Stomach (tissue), 9 donors: ENCODE data around the gene ZNF469. TPM values are rescaled to one million over a fixed set of nuclear protein-coding genes. Genes with fewer than 3 reads are reported as not detected.

Experiments used
- DNase-seq, 2 donors: peaks; one replicate each; pipeline versions ENCODE4 v3.0.0 to v3.0.0-alpha.2; 2013 to 2019
- H3K27ac ChIP-seq, 5 donors: fragments of 200-600 bp in 4 of 5; sonication (generic) in 4 of 5; one replicate each; pipeline ENCODE4 v1.5.1; 2013 to 2019; ENCODE audit warnings: mild to moderate bottlenecking in 1 of 5, moderate library complexity in 1 of 5
- H3K27me3 ChIP-seq, 3 donors: fragments of 200-600 bp; sonication (generic); one replicate each; pipeline ENCODE4 v1.5.1; 2017 to 2019; ENCODE audit warnings: mixed run types in 1 of 3
- H3K36me3 ChIP-seq, 4 donors: fragments of 200-600 bp; sonication (generic); 1 replicate in 3 of 4; 2 replicates in 1 of 4; pipeline ENCODE4 v1.5.1; 2016 to 2019
- H3K4me1 ChIP-seq, 4 donors: fragments of 200-600 bp; sonication (generic); one replicate each; pipeline ENCODE4 v1.5.1; 2016 to 2019
- H3K4me3 ChIP-seq, 4 donors: fragments of 200-600 bp; sonication (generic) in 3 of 4; one replicate each; pipeline ENCODE4 v1.5.1; 2016 to 2019; ENCODE audit warnings: mild to moderate bottlenecking in 1 of 4
- H3K9me3 ChIP-seq, 4 donors: fragments of 200-600 bp; sonication (generic); one replicate each; pipeline ENCODE4 v1.5.1; 2016 to 2019
- CTCF ChIP-seq, 7 experiments: fragments of 450-650 bp in 4 of 7; fragments of 200-600 bp in 3 of 7; sonication (generic) in 3 of 7; IDR thresholded peaks; one replicate each; pipeline ENCODE4 v1.5.1; 2016 to 2019; ENCODE audit warnings: antibody characterized with exemption in 7 of 7, control low read depth in 2 of 7, mild to moderate bottlenecking in 1 of 7
- EP300 ChIP-seq: sonication (generic); formaldehyde crosslinking; IDR thresholded peaks from one replicate; pipeline ENCODE4 v1.6.1; 2017; ENCODE audit warnings: antibody characterized with exemption
- POLR2A ChIP-seq, 4 donors: fragments of 450-650 bp; IDR thresholded peaks; one replicate each; pipeline ENCODE4 v1.6.1; 2016; ENCODE audit warnings: antibody characterized with exemption in 4 of 4, control low read depth in 2 of 4, mild to moderate bottlenecking in 1 of 4, moderate library complexity in 1 of 4
- POLR2AphosphoS5 ChIP-seq, 3 donors: sonication (generic); formaldehyde crosslinking; IDR thresholded peaks; one replicate each; pipeline ENCODE4 v1.6.1; 2016; ENCODE audit warnings: antibody characterized with exemption in 3 of 3
- WGBS, 5 donors: extraction: QIAGEN DNeasy Blood & Tissue Kit in 3 of 5; methylation state at CpG; one replicate each; pipeline versions ENCODE4 v1.1.5 to v1.1.7; 2013 to 2018; 5-methylcytosine and 5-hydroxymethylcytosine counted together
- intact Hi-C: fragments of 100-400 bp; cut with DNase I; formaldehyde crosslinking; loops from one replicate; pipeline ENCODE4 v1.15.1; 2023; ENCODE audit warnings: low total_unique reads
- polyA plus RNA-seq, 3 donors: library from polyadenylated mRNA; stranded (reverse); fragments of 200-250 nt; gene quantifications; one replicate each; pipeline ENCODE4 v1.2.3, GENCODE V29; 2013
- total RNA-seq, 5 donors: library from RNA; depleted of rRNA; stranded (reverse); fragments of >200 nt; gene quantifications; one replicate each; pipeline versions ENCODE4 v1.1.0 to v1.2.3, GENCODE V29; 2014 to 2016
- donor health status: healthy with polysubstance abuse.
- donor health status: Bipolar disorder and iron deficiency.
- donor health status: healthy.

Gene ZNF469
- total and polyA plus RNA-seq, 8 donors, result under 0.01 to 6.2 (median 0.24) TPM

- WGBS, 5 donors, result 77 to 83% (median 80%) methylated on average over 13 to 21 of the region's 21 CpGs
- Histone ChIP-seq H3K36me3 (no peaks in the 10 kb centered on the region), H3K27me3 (peaks cover 0 to 79% (median 29%) of the 10 kb centered on the region in 3 donors), H3K9me3 (no peaks in the 10 kb centered on the region), H3K4me1 (peaks cover 14 to 21% (median 20%) of the 10 kb centered on the region in 4 donors), H3K4me3 (no peak overlapping the region), H3K27ac (no peak overlapping the region)
- TF ChIP-seq EP300, result no peak
- no peak for TF ChIP-seq CTCF (IDR thresholded peaks at IDR 0.05)
- no peak for TF ChIP-seq POLR2AphosphoS5 (IDR thresholded peaks at IDR 0.05)
- no peak for TF ChIP-seq POLR2A (IDR thresholded peaks at IDR 0.05)
- DNase-seq, result peak in 1 of 2 donors; percentile 41
- intact Hi-C loops, result no loop called here
Observed at GRCh38 chr16:88381820-88382451, 823 bp upstream of the ZNF469 start.

- H3K27ac ChIP-seq, result peak overlapping the region in 1 of 5 donors; percentile 18
- H3K4me1 ChIP-seq, result peaks cover 28 to 38% (median 34%) of the 10 kb centered on the region in 4 donors
- peak overlapping the region; percentile 41 to 49 (median 46) for H3K4me3 ChIP-seq
- intact Hi-C loops, result no loop called here
- H3K9me3 ChIP-seq, result no peaks in the 10 kb centered on the region
- WGBS, 5 donors, result 1 to 3% (median 2%) methylated on average over 8 to 94 of the region's 94 CpGs
- no peaks in the 10 kb centered on the region for H3K36me3 ChIP-seq
- H3K27me3 ChIP-seq, result peaks cover 0 to 82% (median 29%) of the 10 kb centered on the region in 3 donors
- peak; percentile 43 to 72 for DNase-seq
- TF ChIP-seq POLR2A (IDR thresholded peaks at IDR 0.05) (no peak), CTCF (IDR thresholded peaks at IDR 0.05) (peak in 4 of 7 experiments; percentile 13 to 53 (median 44))
Observed at GRCh38 chr16:88383401-88384221, 852 bp downstream of the ZNF469 start.

GRCh38 chr16:88384222-88385111 is 1.7 kb downstream of the ZNF469 start:
- H3K4me3 ChIP-seq, result peak overlapping the region in 3 of 4 donors; percentile 43 to 49 (median 48)
- intact Hi-C loops, result no loop called here

DNA sequence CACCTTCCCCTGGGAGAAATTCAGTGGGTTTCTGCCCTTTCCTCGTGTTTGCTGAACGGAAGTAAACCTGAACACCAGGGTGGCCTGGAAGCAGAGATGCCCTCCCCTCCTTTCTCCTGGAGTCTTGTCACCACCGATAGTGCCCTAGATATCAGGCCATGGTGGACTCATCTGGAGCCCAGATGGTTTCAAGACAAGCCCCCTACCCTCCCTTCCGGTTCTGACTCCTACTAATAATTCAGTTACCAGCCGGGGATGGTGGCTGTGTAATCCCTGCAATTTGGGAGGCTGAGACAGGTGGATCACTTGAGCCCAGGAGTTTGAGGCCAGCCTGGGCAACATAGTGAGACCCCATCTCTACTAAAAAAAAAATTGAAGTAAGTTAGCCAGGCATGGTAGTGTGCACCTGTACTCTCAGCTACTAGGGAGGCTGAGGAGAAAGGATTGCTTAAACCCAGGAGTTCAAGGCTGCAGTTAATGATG is 2.4 kb downstream of the ZNF469 start:
- TF ChIP-seq POLR2A (IDR thresholded peaks at IDR 0.05) (no peak), EP300 (no peak), POLR2AphosphoS5 (IDR thresholded peaks at IDR 0.05) (no peak), CTCF (IDR thresholded peaks at IDR 0.05) (no peak)
- peaks cover 32 to 46% (median 39%) of the 10 kb centered on the region in 4 donors for H3K4me1 ChIP-seq
- peaks cover 0 to 80% (median 29%) of the 10 kb centered on the region in 3 donors for H3K27me3 ChIP-seq
- intact Hi-C loops, result no loop called here
- H3K9me3 ChIP-seq, result no peaks in the 10 kb centered on the region
- H3K36me3 ChIP-seq, result no peaks in the 10 kb centered on the region
- DNase-seq, result no peak
- H3K27ac ChIP-seq, result no peak overlapping the region
- 89 to 98% (median 94%) methylated on average over 5 of the region's 5 CpGs for WGBS, 5 donors
- H3K4me3 ChIP-seq, result no peak overlapping the region

More at GRCh38 chr16:88384222-88385111, 1.7 kb downstream of the ZNF469 start:
- 56 to 71% (median 63%) methylated on average over 15 to 18 of the region's 18 CpGs for WGBS, 5 donors
- peaks cover 32 to 46% (median 39%) of the 10 kb centered on the region in 4 donors for H3K4me1 ChIP-seq
- TF ChIP-seq POLR2A (IDR thresholded peaks at IDR 0.05), result no peak
- peaks cover 0 to 77% (median 29%) of the 10 kb centered on the region in 3 donors for H3K27me3 ChIP-seq
- no peaks in the 10 kb centered on the region for H3K36me3 ChIP-seq
- no peaks in the 10 kb centered on the region for H3K9me3 ChIP-seq
- H3K27ac ChIP-seq, result no peak overlapping the region
- no peak for DNase-seq
